Smooth muscle cell (in vitro differentiated cells): ENCODE data around the gene XPO6. TPM values are rescaled to one million over a fixed set of nuclear protein-coding genes. Genes with fewer than 3 reads are reported as not detected.

Experiments used
- DNase-seq: peaks from one replicate; lab custom pipeline; 2025; ENCODE audit not compliant: unreplicated experiment; lab: John Stamatoyannopoulos, UW
- H2AFZ ChIP-seq: fragments of 200-600 bp; sonication (generic); 2 replicates; pipeline ENCODE4 v1.6.0; 2016; ENCODE audit warnings: antibody characterized with exemption, low read depth, mild to moderate bottlenecking
- H3F3A ChIP-seq: fragments of 200-600 bp; sonication (generic); 2 replicates; pipeline ENCODE4 v1.6.0; 2017; ENCODE audit warnings: antibody characterized with exemption, low read depth
- H3K27ac ChIP-seq: fragments of 200-600 bp; sonication (generic); 2 replicates; pipeline ENCODE4 v1.5.1; 2016; ENCODE audit warnings: low read depth, mild to moderate bottlenecking
- H3K27me3 ChIP-seq: fragments of 200-600 bp; sonication (generic); 2 replicates; pipeline ENCODE4 v1.6.1; 2016; ENCODE audit warnings: low read depth, mild to moderate bottlenecking
- H3K36me3 ChIP-seq: fragments of 200-600 bp; sonication (generic); 2 replicates; pipeline ENCODE4 v1.5.1; 2016; ENCODE audit warnings: low read depth
- H3K4me1 ChIP-seq: fragments of 200-600 bp; sonication (generic); 2 replicates; pipeline ENCODE4 v1.5.1; 2016; ENCODE audit warnings: low read depth
- H3K4me2 ChIP-seq: fragments of 200-600 bp; sonication (generic); 2 replicates; pipeline ENCODE4 v1.6.0; 2016; ENCODE audit warnings: mild to moderate bottlenecking
- H3K4me3 ChIP-seq: fragments of 200-600 bp; sonication (generic); 2 replicates; pipeline ENCODE4 v1.5.1; 2016; ENCODE audit warnings: mild to moderate bottlenecking
- H3K79me2 ChIP-seq: fragments of 200-600 bp; sonication (generic); 2 replicates; pipeline ENCODE4 v1.6.0; 2016; ENCODE audit warnings: low read depth, mild to moderate bottlenecking
- H3K9ac ChIP-seq: fragments of 200-600 bp; sonication (generic); 2 replicates; pipeline ENCODE4 v1.6.0; 2016; ENCODE audit warnings: low read depth
- H3K9me3 ChIP-seq: fragments of 200-600 bp; sonication (generic); replicated peaks from 2 replicates; pipeline ENCODE4 v1.5.1; 2016; ENCODE audit warnings: low read depth
- H4K20me1 ChIP-seq: fragments of 200-600 bp; sonication (generic); 2 replicates; pipeline ENCODE4 v1.6.0; 2016; ENCODE audit warnings: low read depth
- CTCF ChIP-seq: fragments of 200-600 bp; sonication (generic); IDR thresholded peaks from 2 replicates; pipeline ENCODE4 v1.5.1; 2017; ENCODE audit warnings: borderline replicate concordance, mild to moderate bottlenecking, antibody characterized with exemption; ENCODE audit not compliant: insufficient read depth, poor library complexity, severe bottlenecking
- WGBS: methylation state at CpG from one replicate; pipeline ENCODE4 v1.1.7; 2016; ENCODE audit warnings: low lambda C conversion rate; 5-methylcytosine and 5-hydroxymethylcytosine counted together
- polyA plus RNA-seq: library from polyadenylated mRNA; unstranded; fragments of >200 nt; fragmentation: Nextera tagmentation; extraction: Ambion mirVana; gene quantifications from 2 replicates; pipeline ENCODE4 v1.2.1, GENCODE V29; 2016
- total RNA-seq: library from RNA; depleted of rRNA; stranded (reverse); fragments of >200 nt; gene quantifications from 2 replicates; pipeline ENCODE4 v1.2.3, GENCODE V29; 2014

Gene XPO6
- total and polyA plus RNA-seq, 2 experiments from 2014 or later, result 42.1 to 82.1 TPM

- Histone ChIP-seq H3K27me3 (no peaks in the 10 kb centered on the region), H3K27ac (no peak overlapping the region), H3K79me2 (no peaks in the 10 kb centered on the region), H3K4me1 (no peaks in the 10 kb centered on the region), H3F3A (no peaks in the 10 kb centered on the region), H3K4me3 (no peak overlapping the region), H3K9ac (no peak overlapping the region), H3K36me3 (peaks cover 13% of the 10 kb centered on the region), H3K4me2 (no peak overlapping the region), H2AFZ (no peak overlapping the region), H3K9me3 (no peaks in the 10 kb centered on the region), H4K20me1 (peaks cover 12% of the 10 kb centered on the region)
- TF ChIP-seq CTCF, result no peak
- 95% methylated on average over 6 of the region's 6 CpGs for WGBS
- no peak for DNase-seq
These were observed 110.3 kb downstream of the XPO6 start for GRCh38 chr16:28101533-28101890.

- no peak for TF ChIP-seq CTCF
- Histone ChIP-seq H3K36me3 (peaks cover 13% of the 10 kb centered on the region), H2AFZ (no peak overlapping the region), H3K9me3 (no peaks in the 10 kb centered on the region), H3K9ac (no peak overlapping the region), H3K27ac (no peak overlapping the region), H4K20me1 (peaks cover 12% of the 10 kb centered on the region), H3K4me1 (no peaks in the 10 kb centered on the region), H3F3A (no peaks in the 10 kb centered on the region), H3K27me3 (no peaks in the 10 kb centered on the region), H3K4me2 (no peak overlapping the region), H3K4me3 (no peak overlapping the region), H3K79me2 (no peaks in the 10 kb centered on the region)
- WGBS, result 97% methylated on average over 14 of the region's 14 CpGs
- no peak for DNase-seq
These were observed 110.8 kb downstream of the XPO6 start for GRCh38 chr16:28100810-28101532.

GRCh38 chr16:28098959-28099945, 112.5 kb downstream of the XPO6 start:
- H3K79me2 ChIP-seq, result no peaks in the 10 kb centered on the region
- DNase-seq, result no peak
- no peaks in the 10 kb centered on the region for H3K9me3 ChIP-seq
- no peak overlapping the region for H3K27ac ChIP-seq
- H3K4me2 ChIP-seq, result no peak overlapping the region
- no peak overlapping the region for H3K9ac ChIP-seq
- no peak for TF ChIP-seq CTCF
- H3K4me1 ChIP-seq, result no peaks in the 10 kb centered on the region
- H3K4me3 ChIP-seq, result no peak overlapping the region
- no peaks in the 10 kb centered on the region for H3K36me3 ChIP-seq
- WGBS, result 96% methylated on average over 20 of the region's 20 CpGs
- peaks cover 15% of the 10 kb centered on the region for H4K20me1 ChIP-seq
- H3K27me3 ChIP-seq, result no peaks in the 10 kb centered on the region
- no peaks in the 10 kb centered on the region for H3F3A ChIP-seq
- H2AFZ ChIP-seq, result no peak overlapping the region
